ENCODE data around the gene PLA2G15. TPM values are rescaled to one million over a fixed set of nuclear protein-coding genes. Genes with fewer than 3 reads are reported as not detected.

Gene PLA2G15
- total RNA-seq, 1 donor from 2014 or later = 25.9 TPM

- Mint-ChIP-seq H3K9me3 (ENCODE audit: unreplicated experiment) (no peaks in the 10 kb centered on the region), H3K27me3 (ENCODE audit: unreplicated experiment) (no peaks in the 10 kb centered on the region), H3K4me1 (ENCODE audit: unreplicated experiment) (peaks cover 20% of the 10 kb centered on the region), H3K4me3 (ENCODE audit: unreplicated experiment) (peak overlapping the region; percentile 84), H3K27ac (ENCODE audit: unreplicated experiment) (peak overlapping the region; percentile 97), H3K36me3 (ENCODE audit: unreplicated experiment) (no peaks in the 10 kb centered on the region)
- no peak for TF ChIP-seq CTCF (IDR thresholded peaks at IDR 0.05)
- DNase-seq (ENCODE audit: extremely low spot score, unreplicated experiment) = peak; percentile 99
These were observed 7.7 kb upstream of the PLA2G15 start for GRCh38 chr16:68237243-68238028.

- Mint-ChIP-seq H3K4me3 (ENCODE audit: unreplicated experiment) (peak overlapping the region; percentile 84), H3K4me1 (ENCODE audit: unreplicated experiment) (peaks cover 20% of the 10 kb centered on the region), H3K27ac (ENCODE audit: unreplicated experiment) (peak overlapping the region; percentile 97), H3K27me3 (ENCODE audit: unreplicated experiment) (no peaks in the 10 kb centered on the region), H3K9me3 (ENCODE audit: unreplicated experiment) (no peaks in the 10 kb centered on the region), H3K36me3 (ENCODE audit: unreplicated experiment) (no peaks in the 10 kb centered on the region)
- no peak for TF ChIP-seq CTCF (IDR thresholded peaks at IDR 0.05)
- DNase-seq (ENCODE audit: extremely low spot score, unreplicated experiment) = no peak
These were observed 7.2 kb upstream of the PLA2G15 start for GRCh38 chr16:68238029-68238345.

DNA sequence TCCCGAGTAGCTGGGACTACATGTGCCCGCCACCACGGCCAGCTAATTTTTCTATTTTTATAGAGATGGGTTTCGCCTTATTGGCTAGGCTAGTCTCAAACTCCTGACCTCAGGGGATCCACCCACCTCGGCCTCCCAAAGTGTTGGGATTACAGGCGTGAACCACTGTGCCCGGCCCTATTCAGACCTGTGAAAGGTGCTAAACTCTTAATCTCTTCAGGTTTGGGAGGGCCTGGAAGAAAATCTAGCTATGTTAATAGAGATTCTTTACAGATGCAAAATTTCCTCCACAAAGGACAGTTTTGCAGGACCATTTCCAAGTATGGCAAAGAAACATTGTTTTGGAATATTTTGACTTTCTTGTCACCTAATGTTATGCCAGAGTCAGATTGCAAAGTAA is 3.1 kb upstream of the PLA2G15 start:
- Mint-ChIP-seq H3K36me3 (ENCODE audit: unreplicated experiment) (no peaks in the 10 kb centered on the region), H3K9me3 (ENCODE audit: unreplicated experiment) (no peaks in the 10 kb centered on the region), H3K4me1 (ENCODE audit: unreplicated experiment) (peaks cover 30% of the 10 kb centered on the region)

GRCh38 chr16:68242926-68243858 is 2.0 kb upstream of the PLA2G15 start:
- Mint-ChIP-seq H3K27ac (ENCODE audit: unreplicated experiment) (no peak overlapping the region), H3K27me3 (ENCODE audit: unreplicated experiment) (no peaks in the 10 kb centered on the region), H3K9me3 (ENCODE audit: unreplicated experiment) (no peaks in the 10 kb centered on the region), H3K4me3 (ENCODE audit: unreplicated experiment) (peak overlapping the region; percentile 38), H3K4me1 (ENCODE audit: unreplicated experiment) (peaks cover 27% of the 10 kb centered on the region), H3K36me3 (ENCODE audit: unreplicated experiment) (no peaks in the 10 kb centered on the region)
- no peak for DNase-seq (ENCODE audit: extremely low spot score, unreplicated experiment)
- TF ChIP-seq CTCF (IDR thresholded peaks at IDR 0.05) = no peak

More for the DNA sequence above, 3.1 kb upstream of the PLA2G15 start:
- Mint-ChIP-seq H3K27ac (ENCODE audit: unreplicated experiment) (no peak overlapping the region), H3K27me3 (ENCODE audit: unreplicated experiment) (no peaks in the 10 kb centered on the region), H3K4me3 (ENCODE audit: unreplicated experiment) (no peak overlapping the region)
- TF ChIP-seq CTCF (IDR thresholded peaks at IDR 0.05) = no peak
- no peak for DNase-seq (ENCODE audit: extremely low spot score, unreplicated experiment)

- Mint-ChIP-seq H3K4me1 (ENCODE audit: unreplicated experiment) (peaks cover 24% of the 10 kb centered on the region), H3K36me3 (ENCODE audit: unreplicated experiment) (peaks cover 2% of the 10 kb centered on the region), H3K4me3 (ENCODE audit: unreplicated experiment) (peak overlapping the region; percentile 99), H3K9me3 (ENCODE audit: unreplicated experiment) (no peaks in the 10 kb centered on the region), H3K27me3 (ENCODE audit: unreplicated experiment) (no peaks in the 10 kb centered on the region), H3K27ac (ENCODE audit: unreplicated experiment) (peak overlapping the region; percentile 77)
- DNase-seq (ENCODE audit: extremely low spot score, unreplicated experiment) = no peak
- no peak for TF ChIP-seq CTCF (IDR thresholded peaks at IDR 0.05)
These were observed 681 bp upstream of the PLA2G15 start for GRCh38 chr16:68244481-68244902.
